ENCODE results near the gene IGSF9. TPM values are rescaled to one million over a fixed set of nuclear protein-coding genes. Genes with fewer than 3 reads are reported as not detected.

IGSF9 gene
- total RNA-seq, 1 donor from 2014 or later = 0.06 TPM

- DNase-seq (ENCODE audit: extremely low read depth, low read depth, low spot score) = no peak
Observed at GRCh38 chr1:159946242-159947187, 1.1 kb upstream of the IGSF9 start.

- no peak for DNase-seq (ENCODE audit: extremely low read depth, low read depth, low spot score)
Observed at GRCh38 chr1:159944623-159945455, 574 bp downstream of the IGSF9 start.

GRCh38 chr1:159943908-159944622 is 1.3 kb downstream of the IGSF9 start:
- no peak for DNase-seq (ENCODE audit: extremely low read depth, low read depth, low spot score)

- no peak for DNase-seq (ENCODE audit: extremely low read depth, low read depth, low spot score)
Observed at GRCh38 chr1:159943278-159943640, 2.2 kb downstream of the IGSF9 start.

GRCh38 chr1:159942632-159943277 is 2.7 kb downstream of the IGSF9 start:
- no peak for DNase-seq (ENCODE audit: extremely low read depth, low read depth, low spot score)

GRCh38 chr1:159941591-159942560 is 3.5 kb downstream of the IGSF9 start:
- DNase-seq (ENCODE audit: extremely low read depth, low read depth, low spot score) = no peak

GRCh38 chr1:159941141-159941540 is 4.3 kb downstream of the IGSF9 start:
- DNase-seq (ENCODE audit: extremely low read depth, low read depth, low spot score) = no peak

- no peak for DNase-seq (ENCODE audit: extremely low read depth, low read depth, low spot score)
Observed at GRCh38 chr1:159940006-159940620, 5.3 kb downstream of the IGSF9 start.

GRCh38 chr1:159939678-159940002 is 5.8 kb downstream of the IGSF9 start:
- no peak for DNase-seq (ENCODE audit: extremely low read depth, low read depth, low spot score)

- no peak for DNase-seq (ENCODE audit: extremely low read depth, low read depth, low spot score)
Observed at GRCh38 chr1:159938905-159939677, 6.3 kb downstream of the IGSF9 start.

- DNase-seq (ENCODE audit: extremely low read depth, low read depth, low spot score) = no peak
Observed at GRCh38 chr1:159938211-159938852, 7.1 kb downstream of the IGSF9 start.

- DNase-seq (ENCODE audit: extremely low read depth, low read depth, low spot score) = no peak
Observed at GRCh38 chr1:159937054-159937750, 8.2 kb downstream of the IGSF9 start.

GRCh38 chr1:159936273-159936904 is 9.0 kb downstream of the IGSF9 start:
- DNase-seq (ENCODE audit: extremely low read depth, low read depth, low spot score) = no peak

- no peak for DNase-seq (ENCODE audit: extremely low read depth, low read depth, low spot score)
Observed at GRCh38 chr1:159935719-159936272, 9.6 kb downstream of the IGSF9 start.

GRCh38 chr1:159935305-159935704 is 10.1 kb downstream of the IGSF9 start:
- no peak for DNase-seq (ENCODE audit: extremely low read depth, low read depth, low spot score)

All from glomerular endothelial cell (primary cell).